ENCODE data around the gene KNL1. TPM values are rescaled to one million over a fixed set of nuclear protein-coding genes. Genes with fewer than 3 reads are reported as not detected.

KNL1 gene
- total and polyA plus RNA-seq, 2 of the 8 experiments (the other 6 are each of a cell fraction or from before 2014, with no cell fraction given) = 4.4 to 22.5 TPM

- TF ChIP-seq TAF7 (optimal IDR thresholded peaks at IDR 0.05; ENCODE audit: borderline replicate concordance, low read depth, low read length) (peak; percentile 11), KDM5A (IDR thresholded peaks at IDR 0.05; ENCODE audit: low read length) (no peak), POU5F1 (IDR thresholded peaks at IDR 0.05; ENCODE audit: low read depth, low read length) (no peak), SIN3A (conservative IDR thresholded peaks at IDR 0.05 in 1 of 2, IDR thresholded peaks at IDR 0.05 in 1 of 2; ENCODE audit: low read depth in 1 of 2, low read length in 2 of 2) (peak in 1 of 2 experiments; percentile 68; a peak in 1 of 4 replicates), RAD21 (IDR thresholded peaks at IDR 0.05 in 1 of 2, conservative IDR thresholded peaks at IDR 0.05 in 1 of 2; ENCODE audit: low read depth in 2 of 2, low read length in 2 of 2) (no peak), CHD2 (IDR thresholded peaks at IDR 0.05; ENCODE audit: low read length) (no peak), SP4 (IDR thresholded peaks at IDR 0.05; ENCODE audit: low read length) (no peak), MAFK (IDR thresholded peaks at IDR 0.05; ENCODE audit: low read depth, low read length) (no peak), TEAD4 (IDR thresholded peaks at IDR 0.05; ENCODE audit: low read depth, low read length) (no peak), NANOG (IDR thresholded peaks at IDR 0.05; ENCODE audit: insufficient read depth, low read depth, low read length, poor library complexity, severe bottlenecking) (peak; percentile 54), POLR2AphosphoS5 (IDR thresholded peaks at IDR 0.05; ENCODE audit: low read depth, low read length) (peak; percentile 88), TAF1 (IDR thresholded peaks at IDR 0.05; ENCODE audit: low read depth, low read length) (peak; percentile 84), HDAC2 (IDR thresholded peaks at IDR 0.05; ENCODE audit: borderline replicate concordance in 1 of 2, low read depth in 2 of 2, low read length in 2 of 2) (peak in 1 of 2 experiments; percentile 85; a peak in 2 of 4 replicates), CTCF (IDR thresholded peaks at IDR 0.05; ENCODE audit: control extremely low read depth in 1 of 3, insufficient read depth in 1 of 3, low read depth in 1 of 3, low read length in 3 of 3) (no peak), SAP30 (IDR thresholded peaks at IDR 0.05; ENCODE audit: insufficient read depth, insufficient replicate concordance, low read length) (peak; percentile 33), ATF3 (IDR thresholded peaks at IDR 0.05; ENCODE audit: insufficient read depth, low read depth, low read length) (no peak), ATF2 (IDR thresholded peaks at IDR 0.05; ENCODE audit: low read length) (peak; percentile 56), TBP (IDR thresholded peaks at IDR 0.05; ENCODE audit: low read depth, low read length) (peak; percentile 82)
Measured at GRCh38 chr15:40694688-40695468, 100.8 kb downstream of the KNL1 start, which contains the start of gene RAD51 (continued).

Measured in H1 (cell line).